Measurements from ENCODE around the gene STAG1.
"Not testable (repeated sequence)": the region's sequence is repeated elsewhere in the genome, so short reads cannot be mapped to it uniquely, and the experiment has no call there.

Gene STAG1

GRCh38 chr3:136645915-136646314 is 106.3 kb downstream of the STAG1 start:
- no peak for DNase-seq (ENCODE audit: low read depth in 2 of 2)

- DNase-seq (ENCODE audit: low read depth in 2 of 2), result no peak
Observed at GRCh38 chr3:136644212-136644611, 108.0 kb downstream of the STAG1 start.

DNA sequence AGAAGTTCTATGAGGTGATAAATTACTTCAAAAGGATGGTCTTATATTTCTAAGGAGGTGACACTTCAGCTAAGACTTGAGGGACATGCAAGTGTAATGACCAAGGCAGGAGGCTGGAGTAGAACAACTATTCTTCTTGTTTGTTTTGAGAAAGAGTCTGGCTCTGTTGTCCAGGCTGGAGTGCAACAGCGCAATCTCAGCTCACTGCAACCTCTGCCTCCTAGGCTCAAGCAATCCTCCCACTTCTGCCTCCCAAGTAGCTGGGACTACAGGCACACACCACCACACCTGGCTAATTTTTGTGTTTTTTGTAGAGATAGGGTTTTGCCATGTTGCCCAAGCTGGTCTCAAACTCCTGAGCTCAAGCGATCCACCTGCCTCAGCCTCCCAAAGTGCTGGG is 108.8 kb downstream of the STAG1 start:
- not testable (repeated sequence) for DNase-seq (ENCODE audit: low read depth in 2 of 2)

DNA sequence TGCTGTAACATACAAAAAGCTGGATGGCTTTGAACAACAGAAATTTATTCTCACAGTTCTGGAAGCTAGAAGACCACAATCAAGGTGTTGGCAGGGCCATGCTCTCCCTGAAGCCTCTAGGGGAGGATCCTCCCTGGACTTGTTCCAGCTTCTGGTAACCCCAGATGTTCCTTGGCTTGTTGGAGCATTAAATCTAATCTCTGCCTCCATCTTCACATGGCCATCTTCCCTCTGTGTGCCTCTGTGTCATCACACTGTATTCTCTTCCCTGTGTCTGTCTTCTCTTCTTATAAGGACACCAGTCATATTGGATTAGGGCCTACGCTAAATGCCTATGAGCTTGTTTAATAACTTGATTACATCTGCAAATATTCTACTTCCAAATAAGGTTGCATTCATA is 109.5 kb downstream of the STAG1 start:
- no peak for DNase-seq (ENCODE audit: low read depth in 2 of 2)

DNA sequence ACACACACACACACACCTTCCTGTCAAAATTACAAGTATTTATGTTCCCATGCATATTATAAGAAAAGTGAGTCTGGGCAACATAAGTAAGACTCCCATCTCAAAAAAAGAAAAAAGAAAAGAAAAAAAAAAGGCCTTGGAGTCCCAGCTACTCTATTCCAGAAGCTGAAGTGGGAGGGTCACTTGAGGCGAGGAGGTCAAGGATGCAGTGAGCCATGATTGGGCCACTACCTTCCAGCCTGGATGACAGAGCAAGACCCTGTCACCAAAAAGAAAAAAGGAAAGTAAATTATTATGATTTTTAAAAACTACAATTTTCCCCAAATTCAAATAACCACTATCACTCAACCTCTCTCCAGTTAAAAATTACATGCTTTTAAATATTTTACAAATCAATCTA is 113.1 kb downstream of the STAG1 start:
- DNase-seq (ENCODE audit: low read depth in 2 of 2), result no peak

DNA sequence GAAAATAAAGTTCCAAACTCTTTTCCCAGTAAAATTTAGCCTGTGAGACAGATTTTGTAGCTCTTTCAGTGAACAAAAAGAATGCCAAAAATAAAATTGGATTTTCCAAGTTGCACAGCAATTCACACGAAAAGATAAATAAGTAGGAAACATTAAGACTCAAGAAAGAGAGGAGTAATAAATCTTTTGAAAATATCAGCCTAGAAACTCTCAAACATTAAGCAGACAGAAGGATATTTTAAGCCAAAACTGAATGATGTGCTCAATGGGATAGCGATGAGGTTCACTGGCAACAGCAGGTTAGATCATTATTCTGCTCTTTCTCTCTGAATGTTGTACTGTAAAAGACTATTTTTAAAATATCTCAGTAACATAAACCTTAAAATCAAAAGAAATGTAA is 115.0 kb downstream of the STAG1 start:
- DNase-seq (ENCODE audit: low read depth in 2 of 2), result no peak

DNA sequence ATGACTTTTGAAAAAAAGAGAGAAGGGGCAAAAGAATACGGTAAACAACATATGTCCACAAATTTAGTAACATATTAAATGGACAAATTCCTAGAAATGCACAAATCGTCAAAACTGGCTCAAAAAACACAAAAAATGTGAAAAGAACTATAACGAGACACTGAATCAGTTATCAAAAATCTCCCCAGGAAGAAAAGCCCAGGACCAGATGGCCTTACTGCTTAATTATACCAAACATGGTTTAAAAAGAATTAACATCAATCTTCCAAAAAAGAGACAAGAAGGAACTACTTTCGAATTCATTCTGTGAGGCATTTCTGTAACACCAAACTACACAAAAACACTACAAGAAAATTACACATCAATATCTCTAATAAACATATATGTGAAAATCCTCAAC is 117.4 kb downstream of the STAG1 start:
- DNase-seq (ENCODE audit: low read depth in 2 of 2), result no peak

GRCh38 chr3:136632625-136633081 is 119.5 kb downstream of the STAG1 start:
- no peak for DNase-seq (ENCODE audit: low read depth in 2 of 2)

DNA sequence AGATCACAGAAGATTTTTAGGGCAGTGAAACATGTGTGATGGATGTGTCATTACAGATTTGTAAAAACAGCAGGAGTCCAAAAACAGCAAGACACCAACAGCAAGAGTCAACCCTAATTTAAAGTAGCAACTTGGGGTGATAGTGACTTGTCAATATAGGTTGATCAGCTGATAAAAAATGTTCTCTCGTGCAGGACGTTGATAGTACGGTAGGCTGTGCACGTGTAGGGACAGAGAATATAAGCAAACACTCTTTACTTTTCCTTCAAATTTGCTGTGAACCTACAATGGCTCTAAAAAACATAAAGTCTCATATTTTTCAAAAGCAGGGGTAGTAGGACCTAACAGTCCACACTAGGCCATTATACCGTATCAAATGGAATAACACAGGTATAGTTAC is 120.8 kb downstream of the STAG1 start:
- no peak for DNase-seq (ENCODE audit: low read depth in 2 of 2)

DNA sequence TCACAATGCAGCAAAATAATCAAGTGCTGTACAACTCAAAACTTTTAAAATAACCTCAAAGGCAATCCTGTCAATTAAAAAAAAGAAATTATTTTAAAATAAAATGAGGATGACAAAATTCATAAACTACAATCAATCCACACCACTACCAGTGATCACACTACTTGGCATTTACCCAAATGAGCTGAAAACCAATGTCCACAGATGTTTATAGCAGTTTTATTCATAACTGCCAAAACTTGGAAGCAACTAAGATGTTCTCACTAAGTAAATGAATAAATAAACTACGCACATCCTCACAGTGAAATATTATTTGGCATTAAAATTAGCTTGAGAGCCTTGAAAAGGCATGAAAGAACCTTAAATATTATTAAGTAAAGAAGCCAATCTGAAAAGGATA is 121.3 kb downstream of the STAG1 start:
- no peak for DNase-seq (ENCODE audit: low read depth in 2 of 2)

- DNase-seq (ENCODE audit: low read depth in 2 of 2), result no peak
Observed at GRCh38 chr3:136626493-136626892, 125.7 kb downstream of the STAG1 start.

DNA sequence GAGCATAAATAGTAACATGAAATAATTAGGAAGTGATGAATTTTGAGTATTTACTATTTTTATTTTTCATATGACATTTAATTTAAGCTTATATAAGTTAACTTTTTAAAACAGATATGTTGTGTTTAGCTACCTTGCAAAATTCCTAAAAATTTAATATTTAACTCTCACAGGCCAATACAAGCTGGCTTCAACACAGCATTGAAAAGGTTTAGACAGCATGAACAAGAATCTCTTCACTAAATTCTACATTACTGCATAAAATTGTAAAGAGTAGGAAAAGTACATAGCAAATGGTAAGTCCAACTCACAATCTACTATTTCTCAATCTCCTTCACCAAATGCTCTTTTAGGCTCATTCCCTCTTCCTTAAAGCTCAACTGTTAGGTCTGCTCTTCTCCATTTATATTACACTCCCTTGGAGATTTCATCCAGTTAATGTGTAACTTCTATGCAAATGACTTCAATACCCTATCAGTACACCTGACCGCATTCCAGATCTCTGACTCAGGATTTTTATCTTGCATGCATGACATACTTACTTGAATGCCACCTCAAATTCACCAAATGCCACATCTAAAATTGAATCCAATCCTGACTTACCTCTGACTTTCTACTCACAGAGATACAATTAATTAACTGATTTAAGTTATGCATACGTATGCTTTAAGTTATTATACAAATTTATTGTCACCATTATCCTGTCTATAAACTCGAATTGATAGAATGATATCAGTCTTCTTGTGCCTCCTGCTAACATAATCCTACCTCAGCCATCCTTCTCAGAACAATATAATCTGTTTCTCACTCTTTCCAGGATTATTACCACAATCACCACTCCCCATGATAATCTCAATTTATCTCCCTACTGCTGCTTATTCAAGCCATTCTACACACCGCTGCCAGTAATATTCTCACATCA is 127.0 kb downstream of the STAG1 start:
- no peak for DNase-seq (ENCODE audit: low read depth in 2 of 2)

GRCh38 chr3:136624371-136624770 is 127.8 kb downstream of the STAG1 start:
- DNase-seq (ENCODE audit: low read depth in 2 of 2), result no peak

GRCh38 chr3:136621628-136622027 is 130.6 kb downstream of the STAG1 start:
- no peak for DNase-seq (ENCODE audit: low read depth in 2 of 2)

GRCh38 chr3:136620436-136620835 is 131.7 kb downstream of the STAG1 start:
- no peak for DNase-seq (ENCODE audit: low read depth in 2 of 2)

DNA sequence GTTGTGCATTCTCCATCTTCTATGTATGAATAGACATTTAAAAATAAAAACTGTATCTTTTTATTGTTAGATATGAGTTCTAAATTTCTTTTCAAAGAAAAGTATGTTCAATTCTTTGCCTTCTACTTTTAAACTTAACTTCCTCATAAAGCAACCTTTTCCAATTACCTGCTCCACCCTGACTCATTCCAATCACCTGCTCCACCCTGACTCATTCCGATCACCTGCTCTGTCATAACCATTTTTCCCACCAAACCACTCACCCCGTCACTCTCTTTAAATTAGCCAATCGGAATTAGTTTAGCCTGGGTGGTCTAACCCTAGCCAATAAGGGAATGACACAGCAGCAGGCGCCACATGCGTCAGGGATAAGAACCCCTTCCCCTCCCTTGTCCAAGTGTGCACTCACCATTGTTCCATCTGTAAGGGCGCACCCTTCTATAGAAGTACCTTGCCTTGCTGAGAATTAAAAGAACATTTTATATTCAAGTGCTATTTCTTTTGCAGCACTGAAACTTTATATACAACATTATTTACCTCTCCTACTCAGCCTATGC is 134.1 kb downstream of the STAG1 start:
- not testable (repeated sequence) for DNase-seq (ENCODE audit: low read depth in 2 of 2)

DNA sequence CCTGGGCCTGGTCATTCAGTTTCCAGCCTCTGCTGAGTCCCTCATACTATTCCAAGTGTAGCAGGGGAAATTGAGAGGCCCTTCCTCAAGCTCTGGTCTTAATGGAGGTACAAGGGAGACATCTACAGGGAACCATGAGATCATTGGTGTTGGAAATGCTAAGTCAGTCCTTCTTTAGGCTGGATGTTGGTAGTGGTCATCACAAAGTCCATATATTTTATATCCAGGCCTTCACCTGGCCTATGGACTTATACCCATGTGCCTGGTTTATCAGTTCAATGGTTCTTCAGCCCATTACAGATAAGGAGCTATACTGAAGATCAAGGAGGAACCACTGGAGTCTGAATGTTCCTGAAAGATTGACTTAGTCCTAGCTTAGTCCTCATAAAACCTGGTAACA is 135.0 kb downstream of the STAG1 start:
- no peak for DNase-seq (ENCODE audit: low read depth in 2 of 2)

DNA sequence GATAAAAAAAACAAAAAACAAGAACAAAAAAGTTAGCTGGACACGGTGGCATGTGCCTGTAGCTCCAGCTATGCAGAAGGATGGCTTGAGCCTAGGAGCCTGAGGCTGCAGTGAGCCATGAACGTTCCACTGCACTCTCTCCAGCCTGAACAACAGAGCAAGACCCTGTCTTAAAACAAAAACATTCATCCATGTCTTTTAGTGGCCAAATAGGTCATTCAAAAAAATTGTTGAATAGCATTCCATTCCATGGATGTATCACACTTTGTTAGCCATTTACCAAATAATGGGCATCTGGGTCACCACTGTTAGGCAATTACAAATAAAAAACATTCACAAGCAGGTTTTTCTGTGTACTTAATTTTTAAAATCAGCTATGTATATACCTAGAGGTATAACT is 139.7 kb downstream of the STAG1 start:
- no peak for DNase-seq (ENCODE audit: low read depth in 2 of 2)

DNA sequence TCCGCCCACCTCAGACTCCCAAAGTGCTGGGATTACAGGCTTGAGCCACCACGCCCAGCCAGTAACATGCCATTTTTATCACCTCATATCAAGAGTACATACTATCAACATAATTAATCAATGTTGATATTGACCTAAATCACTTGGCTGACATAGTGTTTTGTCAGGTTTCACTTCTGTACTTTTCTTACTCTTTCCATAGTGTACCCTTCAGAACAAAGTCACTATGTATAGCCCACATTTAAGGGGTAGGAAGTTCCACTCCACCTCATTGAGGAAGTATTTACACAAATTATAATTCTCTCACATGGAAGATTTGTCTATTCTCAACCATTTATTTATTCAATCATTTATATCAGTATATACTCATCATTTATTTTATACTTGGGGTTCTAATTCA is 145.2 kb downstream of the STAG1 start:
- no peak for DNase-seq (ENCODE audit: low read depth in 2 of 2)

- not testable (repeated sequence) for DNase-seq (ENCODE audit: low read depth in 2 of 2)
Observed at GRCh38 chr3:136606216-136606615, 146.0 kb downstream of the STAG1 start.

- no peak for DNase-seq (ENCODE audit: low read depth in 2 of 2)
Observed at GRCh38 chr3:136604961-136605360, 147.2 kb downstream of the STAG1 start.

GRCh38 chr3:136602818-136603217 is 149.4 kb downstream of the STAG1 start:
- DNase-seq (ENCODE audit: low read depth in 2 of 2), result no peak

Data from stimulated activated CD4-positive, alpha-beta T cell treated with anti-CD3 and anti-CD28 coated beads, Interleukin-1b, Interleukin-23, amount 100 ng/mL, for 1 hour (primary cell).